Lower lobe of right lung (tissue), 2 donors: ENCODE data around the gene ZNF264. TPM values are rescaled to one million over a fixed set of nuclear protein-coding genes. Genes with fewer than 3 reads are reported as not detected.
"Not testable (repeated sequence)": the region's sequence is repeated elsewhere in the genome, so short reads cannot be mapped to it uniquely, and the experiment has no call there.

Source experiments
- ATAC-seq, 2 donors: fragments of 200-7000 bp; cut with Tn5 transposase; one replicate each; pipeline ENCODE4 v1.9.1; 2020 to 2022; ENCODE audit warnings: mild to moderate bottlenecking in 2 of 2, moderate library complexity in 2 of 2
- DNase-seq: peaks from one replicate; pipeline ENCODE4 v3.0.0-alpha.2; 2020
- H3K27ac ChIP-seq: fragments of 200-600 bp; one replicate; pipeline ENCODE4 v1.8.0; 2022
- H3K27me3 ChIP-seq: fragments of 200-600 bp; one replicate; pipeline ENCODE4 v1.8.0; 2022; ENCODE audit warnings: low read depth
- H3K36me3 ChIP-seq: fragments of 200-600 bp; one replicate; pipeline ENCODE4 v1.8.0; 2022; ENCODE audit warnings: mild to moderate bottlenecking
- H3K4me1 ChIP-seq: fragments of 200-600 bp; one replicate; pipeline ENCODE4 v1.8.0; 2022
- H3K4me3 ChIP-seq: fragments of 200-600 bp; one replicate; pipeline ENCODE4 v1.8.0; 2022; ENCODE audit warnings: mild to moderate bottlenecking
- H3K9me3 ChIP-seq: fragments of 200-600 bp; one replicate; pipeline ENCODE4 v1.8.0; 2022
- intact Hi-C: fragments of 100-400 bp; cut with DNase I; formaldehyde crosslinking; loops from one replicate; pipeline ENCODE4 v1.11.0; 2022
- total RNA-seq: library from RNA; stranded (reverse); fragmentation: NEBNext Ultra II Directional; extraction: Animal tissue kit (Norgen Biotek cat#: 25700); gene quantifications from one replicate; pipeline ENCODE4 v1.2.1, GENCODE V29; 2021
- TF ChIP-seq, protein P1 (sequence below): fragments of 200-600 bp; IDR thresholded peaks from one replicate; pipeline ENCODE4 v1.8.0; 2022; ENCODE audit warnings: antibody characterized with exemption, mild to moderate bottlenecking
- donor health status: DM: no; HTN: yes; CAD: no; lungs with severe emphysema.

Gene ZNF264
- total RNA-seq, 1 donor from 2014 or later: 41.9 TPM

- TF ChIP-seq, protein P1, sequence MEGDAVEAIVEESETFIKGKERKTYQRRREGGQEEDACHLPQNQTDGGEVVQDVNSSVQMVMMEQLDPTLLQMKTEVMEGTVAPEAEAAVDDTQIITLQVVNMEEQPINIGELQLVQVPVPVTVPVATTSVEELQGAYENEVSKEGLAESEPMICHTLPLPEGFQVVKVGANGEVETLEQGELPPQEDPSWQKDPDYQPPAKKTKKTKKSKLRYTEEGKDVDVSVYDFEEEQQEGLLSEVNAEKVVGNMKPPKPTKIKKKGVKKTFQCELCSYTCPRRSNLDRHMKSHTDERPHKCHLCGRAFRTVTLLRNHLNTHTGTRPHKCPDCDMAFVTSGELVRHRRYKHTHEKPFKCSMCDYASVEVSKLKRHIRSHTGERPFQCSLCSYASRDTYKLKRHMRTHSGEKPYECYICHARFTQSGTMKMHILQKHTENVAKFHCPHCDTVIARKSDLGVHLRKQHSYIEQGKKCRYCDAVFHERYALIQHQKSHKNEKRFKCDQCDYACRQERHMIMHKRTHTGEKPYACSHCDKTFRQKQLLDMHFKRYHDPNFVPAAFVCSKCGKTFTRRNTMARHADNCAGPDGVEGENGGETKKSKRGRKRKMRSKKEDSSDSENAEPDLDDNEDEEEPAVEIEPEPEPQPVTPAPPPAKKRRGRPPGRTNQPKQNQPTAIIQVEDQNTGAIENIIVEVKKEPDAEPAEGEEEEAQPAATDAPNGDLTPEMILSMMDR: no peak
- DNase-seq: no peak
- intact Hi-C loops: no loop called here
Observed at GRCh38 chr19:57245066-57245465, 53.8 kb downstream of the ZNF264 start.

DNA sequence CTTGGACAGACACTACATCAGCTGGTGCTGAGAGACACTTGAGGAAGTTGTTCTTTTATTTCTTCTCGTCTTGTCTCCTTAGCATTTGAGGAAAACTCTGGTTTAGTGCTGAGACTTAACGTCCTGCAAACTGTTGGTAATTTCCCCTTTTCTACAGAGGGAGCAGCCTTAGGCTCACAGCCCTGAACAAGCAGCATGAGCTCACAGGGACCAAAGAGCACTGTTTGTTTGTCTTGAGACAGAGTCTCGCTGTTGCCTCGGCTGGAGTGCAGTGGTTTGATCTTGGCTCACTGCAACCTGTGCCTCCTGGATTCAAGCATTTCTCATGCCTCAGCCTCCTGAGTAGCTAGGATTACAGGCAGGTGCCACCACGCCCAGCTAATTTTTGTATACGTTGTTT, 54.7 kb downstream of the ZNF264 start:
- TF ChIP-seq, protein P1: no peak

More at GRCh38 chr19:57245066-57245465, 53.8 kb downstream of the ZNF264 start:
- H3K27ac ChIP-seq: no peak overlapping the region
- H3K4me1 ChIP-seq: peaks cover 20% of the 10 kb centered on the region
- ATAC-seq: no peak
- H3K36me3 ChIP-seq: peaks cover 62% of the 10 kb centered on the region
- H3K27me3 ChIP-seq: no peaks in the 10 kb centered on the region
- H3K4me3 ChIP-seq: no peak overlapping the region
- no peaks in the 10 kb centered on the region for H3K9me3 ChIP-seq

DNA sequence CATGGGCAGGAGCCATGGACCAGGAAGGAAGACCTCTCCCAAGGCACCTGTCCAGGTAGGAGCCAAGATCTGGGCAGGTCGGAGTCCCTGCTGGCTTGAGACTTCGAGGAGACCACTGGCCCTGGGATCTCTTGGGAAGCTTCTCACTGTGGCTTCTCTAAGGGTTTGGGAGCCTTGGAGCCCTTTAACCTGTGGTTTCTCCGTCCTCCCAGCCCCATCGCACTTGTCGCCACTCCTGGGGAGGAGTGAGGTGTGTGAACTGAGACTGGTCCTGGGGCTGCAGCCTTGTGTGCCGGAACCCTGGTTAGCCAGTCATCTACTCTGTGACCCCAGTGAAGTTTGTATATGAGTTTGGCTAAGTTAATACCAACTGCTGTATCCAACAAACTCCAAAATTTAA, 57.3 kb downstream of the ZNF264 start:
- DNase-seq (no peak), ATAC-seq (no peak)
- H3K27me3 ChIP-seq: no peaks in the 10 kb centered on the region
- no peaks in the 10 kb centered on the region for H3K9me3 ChIP-seq
- no peak overlapping the region for H3K27ac ChIP-seq
- peaks cover 96% of the 10 kb centered on the region for H3K36me3 ChIP-seq
- TF ChIP-seq, protein P1: no peak
- intact Hi-C loops: no loop called here
- H3K4me1 ChIP-seq: no peaks in the 10 kb centered on the region
- no peak overlapping the region for H3K4me3 ChIP-seq

More for the DNA sequence above, 54.7 kb downstream of the ZNF264 start:
- no peaks in the 10 kb centered on the region for H3K9me3 ChIP-seq
- no peak for ATAC-seq
- DNase-seq: no peak
- no peaks in the 10 kb centered on the region for H3K27me3 ChIP-seq
- peaks cover 20% of the 10 kb centered on the region for H3K4me1 ChIP-seq
- H3K36me3 ChIP-seq: peaks cover 71% of the 10 kb centered on the region
- no peak overlapping the region for H3K4me3 ChIP-seq
- intact Hi-C loops: no loop called here
- no peak overlapping the region for H3K27ac ChIP-seq

- no peak for ATAC-seq
- Histone ChIP-seq H3K9me3 (no peaks in the 10 kb centered on the region), H3K4me3 (no peak overlapping the region), H3K27me3 (no peaks in the 10 kb centered on the region), H3K36me3 (peaks cover 96% of the 10 kb centered on the region), H3K27ac (no peak overlapping the region), H3K4me1 (no peaks in the 10 kb centered on the region)
- no peak for DNase-seq
- TF ChIP-seq, protein P1: no peak
- intact Hi-C loops: no loop called here
Observed at GRCh38 chr19:57249329-57249728, 58.0 kb downstream of the ZNF264 start.

GRCh38 chr19:57253767-57254166, 62.5 kb downstream of the ZNF264 start:
- H3K27me3 ChIP-seq, H3K4me3 ChIP-seq, intact Hi-C loops, ATAC-seq, H3K27ac ChIP-seq, DNase-seq, H3K9me3 ChIP-seq, H3K4me1 ChIP-seq: not testable (repeated sequence)
- peaks cover 79% of the 10 kb centered on the region for H3K36me3 ChIP-seq

- Histone ChIP-seq H3K27ac (no peak overlapping the region), H3K27me3 (no peaks in the 10 kb centered on the region), H3K4me3 (no peak overlapping the region), H3K4me1 (no peaks in the 10 kb centered on the region), H3K36me3 (peaks cover 19% of the 10 kb centered on the region), H3K9me3 (no peaks in the 10 kb centered on the region)
- TF ChIP-seq, protein P1: no peak
- intact Hi-C loops: no loop called here
- ATAC-seq (no peak), DNase-seq (no peak)
Observed at GRCh38 chr19:57262044-57262443, 70.7 kb downstream of the ZNF264 start.
